HG03025 (cell line): Measurements from ENCODE around the gene PRLHR.

Experiments used
- ATAC-seq: cut with Tn5 transposase; IDR thresholded peaks from one replicate; pipeline ENCODE4 v1.9.1; 2021; ENCODE audit warnings: mild to moderate bottlenecking, moderate library complexity; ENCODE audit not compliant: unreplicated experiment, low FRiP score

PRLHR gene

DNA sequence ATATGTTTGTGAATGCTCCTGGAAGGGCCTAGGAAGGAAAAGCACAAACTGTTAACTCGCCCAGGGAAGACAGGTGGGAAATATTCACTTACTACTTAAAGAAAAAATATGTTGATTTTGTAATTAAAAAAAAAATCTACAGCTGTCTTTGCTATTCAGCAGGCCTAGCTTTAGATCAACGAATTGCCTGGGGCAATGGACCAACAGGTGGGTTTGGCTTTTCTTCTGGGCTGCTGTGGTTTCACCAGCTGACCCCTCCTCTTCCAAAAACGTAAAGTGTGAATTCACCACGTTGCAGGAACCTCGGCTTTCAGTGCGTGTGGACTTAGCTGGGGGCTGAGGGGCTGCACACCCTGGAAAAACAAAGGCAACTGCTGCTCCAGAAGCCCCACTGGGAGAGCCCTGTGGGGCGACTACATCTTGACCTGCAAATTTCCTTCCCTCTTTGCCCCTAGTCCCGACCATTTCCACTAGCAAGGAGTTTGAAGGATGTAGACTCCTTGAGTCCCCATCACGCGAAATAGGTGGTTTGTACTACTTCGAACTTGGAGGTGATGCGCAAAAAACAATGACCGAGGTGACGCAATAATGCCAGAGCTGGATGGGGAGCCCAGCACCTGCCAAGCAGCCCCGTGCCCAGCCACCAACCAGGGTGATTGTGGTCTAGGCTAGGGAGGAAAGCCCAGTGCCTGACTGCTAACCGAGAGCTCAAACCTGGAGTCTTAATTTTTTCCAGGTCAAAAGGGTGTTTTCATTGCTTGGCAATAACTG, 7.4 kb downstream of the PRLHR start:
- no peak for ATAC-seq

DNA sequence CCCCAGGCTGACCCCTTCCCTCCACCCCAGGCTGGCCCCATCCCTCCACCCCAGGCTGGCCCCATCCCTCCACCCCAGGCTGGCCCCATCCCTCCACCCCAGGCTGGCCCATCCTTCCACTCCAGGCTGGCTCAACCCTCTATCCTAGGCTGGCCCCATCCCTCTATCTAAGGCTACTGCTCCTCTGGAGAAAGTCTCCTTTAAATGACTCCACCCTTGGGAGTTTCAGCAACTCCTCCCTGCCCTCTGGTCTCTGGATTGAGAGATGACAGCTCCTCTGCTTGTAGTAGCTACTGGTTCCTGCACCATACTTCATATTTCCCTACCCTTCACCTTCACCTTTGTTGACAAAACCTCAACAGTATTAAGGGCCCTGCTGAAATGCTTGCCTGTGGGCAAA, 8.5 kb downstream of the PRLHR start:
- no peak for ATAC-seq

DNA sequence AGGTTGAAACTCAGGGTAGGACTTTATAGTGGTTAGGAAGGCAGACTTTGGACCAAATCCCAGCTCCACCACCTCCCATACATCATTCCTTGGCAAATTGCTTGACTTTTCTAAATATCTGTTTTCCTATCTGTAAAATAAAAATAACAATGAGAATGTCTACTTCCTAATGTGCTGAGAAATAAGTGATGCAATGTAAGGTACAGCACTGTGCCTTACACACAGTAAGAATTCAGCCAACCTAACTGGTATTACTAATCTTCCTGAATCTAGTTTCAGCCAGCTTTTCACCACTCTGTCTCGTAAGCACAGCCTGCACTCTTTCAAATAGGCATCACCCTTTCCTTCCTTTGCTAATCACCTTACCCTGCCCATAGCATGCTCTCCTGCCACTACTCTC, 9.7 kb downstream of the PRLHR start:
- no peak for ATAC-seq

- no peak for ATAC-seq
Observed at GRCh38 chr10:118585234-118585633, 10.2 kb downstream of the PRLHR start.

DNA sequence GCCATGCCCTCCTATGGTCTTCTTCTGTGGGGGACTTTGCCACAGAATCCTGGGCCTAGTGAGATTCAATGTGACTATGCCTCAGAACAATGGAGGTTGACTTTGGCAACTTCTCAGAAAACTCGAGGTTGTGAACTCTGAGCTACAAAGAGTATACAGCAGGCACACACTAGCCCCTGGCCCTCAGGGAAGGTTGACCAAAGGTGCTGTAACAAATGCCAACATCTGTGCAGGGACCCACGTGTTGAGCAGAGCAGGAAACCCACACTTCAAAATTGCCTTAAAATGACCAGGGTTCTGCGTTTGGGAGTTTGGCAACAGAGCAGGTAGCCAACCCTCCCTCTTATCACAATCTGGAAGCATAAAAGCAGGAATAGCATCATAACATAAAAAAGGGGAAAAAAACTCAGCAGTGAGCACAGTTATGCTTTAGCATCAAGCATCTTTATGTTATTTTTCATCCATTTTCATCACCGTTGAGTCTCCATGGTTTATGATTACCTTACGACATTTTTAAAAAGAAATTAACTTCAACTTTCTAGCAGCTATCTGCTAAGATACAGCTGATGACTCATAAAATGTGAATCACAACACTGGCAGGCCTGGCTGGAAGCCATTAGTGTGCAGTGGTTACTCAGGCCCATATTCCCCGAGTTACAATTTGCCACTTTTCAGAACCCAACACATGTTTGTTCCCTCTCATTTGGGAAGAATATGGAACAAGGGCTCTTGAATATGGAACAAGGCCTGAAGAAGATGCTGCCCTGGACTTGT, 11.1 kb downstream of the PRLHR start:
- no peak for ATAC-seq

- ATAC-seq: no peak
Observed at GRCh38 chr10:118583611-118584010, 11.8 kb downstream of the PRLHR start.

DNA sequence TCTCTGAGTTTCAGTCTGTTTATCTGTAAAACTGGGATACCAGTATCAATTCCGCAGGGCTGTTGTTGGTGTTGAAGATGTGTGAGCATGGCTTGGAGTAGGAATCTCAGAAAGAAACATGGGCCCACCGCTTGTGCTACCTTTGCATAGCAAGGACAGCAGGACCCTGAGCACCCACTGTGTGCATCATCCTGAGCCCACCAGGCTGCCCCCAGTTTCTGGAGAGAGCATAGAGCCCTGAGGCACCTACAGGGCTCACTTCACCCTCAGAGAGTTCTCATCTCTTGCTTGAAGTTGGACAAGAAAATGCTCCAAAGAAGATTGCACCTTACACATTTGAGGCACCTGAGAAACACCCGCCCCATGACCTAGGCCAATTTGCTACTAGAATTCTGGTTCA, 12.9 kb downstream of the PRLHR start:
- ATAC-seq: no peak

DNA sequence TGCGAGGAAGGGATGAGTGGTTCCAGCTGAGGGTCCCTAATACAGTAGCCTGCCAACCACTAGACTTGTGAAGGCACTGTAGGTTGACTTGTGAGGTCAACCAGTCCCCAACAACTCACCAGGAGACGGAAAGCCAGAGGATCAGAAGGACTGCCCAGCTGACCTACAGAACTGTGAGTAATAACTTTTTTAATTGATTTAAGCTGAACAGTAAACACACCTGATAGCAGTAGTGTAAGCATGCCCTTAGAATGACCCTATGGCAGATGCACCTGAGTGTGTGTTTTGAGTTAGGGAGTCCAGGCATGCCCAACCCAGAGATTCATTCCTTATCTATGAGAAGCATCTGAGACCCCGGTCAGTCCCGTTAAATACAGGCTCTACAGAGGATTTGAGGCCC, 14.1 kb downstream of the PRLHR start:
- no peak for ATAC-seq

DNA sequence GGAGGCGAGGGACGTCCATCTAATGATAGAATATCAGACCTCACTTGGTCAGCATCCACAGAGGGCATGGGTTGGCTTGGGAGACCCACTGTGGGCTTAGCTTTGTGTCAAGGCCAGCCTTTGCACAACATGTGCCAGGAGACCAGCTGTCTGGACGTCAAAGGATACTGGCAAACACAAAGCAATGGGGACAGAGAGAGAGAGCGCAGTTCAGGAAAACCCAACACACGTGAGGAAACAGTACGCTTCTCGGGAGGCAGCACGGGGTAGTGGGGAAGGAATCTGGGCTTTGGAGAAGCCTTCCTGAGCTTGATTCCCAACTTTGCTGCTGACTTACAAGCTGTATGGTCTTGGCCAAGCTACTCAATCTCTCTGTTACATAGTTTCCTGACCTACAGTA, 14.7 kb downstream of the PRLHR start:
- ATAC-seq: no peak

DNA sequence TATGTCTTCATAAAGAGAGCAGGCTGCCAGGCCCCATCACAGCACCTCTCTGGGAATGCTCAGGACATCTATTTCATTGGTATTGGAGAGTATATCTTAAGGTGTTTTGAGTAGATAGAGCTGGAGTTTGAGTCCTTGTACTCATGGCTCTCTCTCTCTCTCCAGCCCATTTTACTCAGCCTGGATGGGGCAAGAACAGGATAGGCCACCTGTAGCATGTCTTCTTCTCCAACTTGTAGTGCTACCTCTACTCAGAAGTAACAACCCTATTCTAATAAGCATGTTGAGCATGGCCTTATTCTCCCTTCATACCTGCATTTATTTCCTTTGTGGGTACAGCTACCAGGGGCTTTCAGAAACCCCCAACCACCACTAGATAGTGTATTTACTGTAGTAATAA, 21.9 kb downstream of the PRLHR start:
- ATAC-seq: no peak

- no peak for ATAC-seq
Observed at GRCh38 chr10:118572256-118573041, 23.0 kb downstream of the PRLHR start.

GRCh38 chr10:118571123-118571522, 24.3 kb downstream of the PRLHR start:
- ATAC-seq: no peak

DNA sequence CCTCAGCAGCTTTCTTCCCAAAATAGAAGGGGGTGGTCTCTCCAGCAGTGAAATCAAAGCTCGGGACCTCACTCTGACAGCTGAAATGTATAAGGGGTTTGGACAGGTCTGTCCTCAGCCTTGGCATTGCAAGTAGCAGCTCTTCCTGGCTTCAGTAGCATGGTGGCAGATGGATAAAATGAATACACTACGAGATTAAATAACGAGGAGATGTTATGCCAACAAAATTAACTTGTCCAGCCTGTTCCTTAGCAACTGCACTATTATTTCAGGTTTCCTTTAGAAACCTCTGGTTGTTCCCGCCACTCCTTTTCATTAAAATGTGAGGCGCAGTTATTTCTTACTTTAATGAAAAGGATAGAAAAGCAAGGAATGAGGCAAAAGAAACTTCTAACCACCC, 24.9 kb downstream of the PRLHR start:
- no peak for ATAC-seq

GRCh38 chr10:118569882-118570252, 25.6 kb downstream of the PRLHR start:
- ATAC-seq: no peak

- no peak for ATAC-seq
Observed at GRCh38 chr10:118569241-118569881, 26.1 kb downstream of the PRLHR start.

GRCh38 chr10:118568327-118568848, 27.1 kb downstream of the PRLHR start:
- no peak for ATAC-seq

- ATAC-seq: no peak
Observed at GRCh38 chr10:118567701-118568248, 27.7 kb downstream of the PRLHR start.

- ATAC-seq: no peak
Observed at GRCh38 chr10:118566911-118567310, 28.5 kb downstream of the PRLHR start.

DNA sequence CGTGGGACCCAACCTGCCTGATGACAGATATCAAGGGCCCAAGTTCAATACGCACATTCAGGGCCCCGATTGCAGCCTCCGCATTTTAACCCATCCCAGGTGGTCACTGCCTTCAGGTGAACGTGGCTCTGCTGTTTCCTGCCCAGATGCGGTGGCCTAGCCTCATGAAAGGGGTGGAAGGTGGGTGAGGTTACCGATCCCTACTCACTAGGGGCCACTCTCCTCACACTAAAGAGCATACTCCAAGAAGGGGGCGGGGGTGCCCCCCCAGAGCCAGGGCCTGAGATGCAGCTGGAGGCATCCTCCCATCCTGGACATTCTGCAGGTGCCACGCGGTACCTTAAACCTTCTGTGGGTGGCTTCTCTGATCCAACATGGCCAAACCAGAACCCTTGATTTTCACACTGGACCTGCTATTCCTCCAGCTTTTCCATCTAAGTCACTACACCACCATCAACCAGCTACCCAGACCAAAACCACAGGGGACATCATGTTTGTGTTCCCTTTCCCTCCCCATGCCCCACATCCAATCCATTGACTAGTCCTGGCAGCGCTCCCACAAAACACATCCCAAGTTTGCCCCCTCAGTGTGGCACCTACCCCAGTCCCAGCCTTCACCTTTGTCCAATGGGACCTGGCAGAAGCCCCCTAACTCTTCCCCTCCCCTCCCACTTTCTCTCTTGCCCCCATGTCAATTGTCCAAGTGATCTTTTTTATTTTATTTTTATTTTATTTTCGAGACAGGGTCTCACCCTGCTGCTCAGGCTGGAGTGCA, 30.0 kb downstream of the PRLHR start:
- ATAC-seq: no peak

DNA sequence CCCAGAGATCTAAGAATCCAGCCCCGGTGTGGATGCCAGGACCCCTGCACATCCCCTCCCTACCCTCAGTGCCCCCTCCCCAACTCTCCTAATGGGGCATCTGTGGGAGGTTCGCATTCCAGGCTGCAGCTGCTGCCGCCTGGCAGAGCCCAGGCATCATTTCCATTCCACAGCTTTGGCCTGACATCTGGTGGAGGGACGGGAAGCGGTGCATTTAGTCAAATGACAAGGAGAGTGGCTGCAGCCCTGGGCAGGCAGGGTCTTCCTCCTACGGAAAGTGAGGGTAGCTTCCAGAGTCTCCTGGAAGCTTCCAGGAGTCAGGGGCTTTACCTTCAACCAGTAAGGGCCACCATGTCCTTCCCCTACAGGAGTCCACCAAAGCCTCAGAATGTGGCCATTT, 30.8 kb downstream of the PRLHR start:
- ATAC-seq: no peak
